ENCODE measurements around the gene INPP4B. TPM values are rescaled to one million over a fixed set of nuclear protein-coding genes. Genes with fewer than 3 reads are reported as not detected.

Gene INPP4B
- total RNA-seq, 1 experiment from 2014 or later, result 0.07 TPM

DNA sequence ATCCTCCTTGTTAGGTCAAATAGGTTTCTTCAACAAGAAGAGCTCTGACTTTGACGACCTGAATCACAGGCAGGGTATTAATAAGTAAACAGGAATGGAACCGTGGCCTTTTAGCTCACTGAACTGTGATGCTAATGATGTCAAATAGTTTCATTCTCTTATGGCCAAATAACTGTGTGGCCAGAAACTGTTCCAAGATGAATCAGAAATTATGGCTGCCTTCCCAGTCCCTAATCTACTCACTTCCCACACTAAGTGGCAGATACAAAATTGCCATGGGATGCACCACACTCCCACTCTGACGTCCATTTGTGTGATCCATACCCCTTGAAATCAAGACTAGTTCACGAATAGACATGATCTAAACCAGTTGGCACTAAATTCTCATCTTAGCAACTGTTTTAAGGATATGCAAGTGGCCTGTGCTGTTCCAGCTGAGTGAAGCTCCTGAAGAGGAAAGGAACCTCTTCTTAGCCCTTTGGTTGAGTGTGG lies 754.4 kb downstream of the INPP4B start:
- H3K23ac ChIP-seq (ENCODE audit: insufficient read length, low read depth, low read length), result no peak overlapping the region
- no peak overlapping the region for H2AFZ ChIP-seq (ENCODE audit: low read length)
- TF ChIP-seq, protein P1, sequence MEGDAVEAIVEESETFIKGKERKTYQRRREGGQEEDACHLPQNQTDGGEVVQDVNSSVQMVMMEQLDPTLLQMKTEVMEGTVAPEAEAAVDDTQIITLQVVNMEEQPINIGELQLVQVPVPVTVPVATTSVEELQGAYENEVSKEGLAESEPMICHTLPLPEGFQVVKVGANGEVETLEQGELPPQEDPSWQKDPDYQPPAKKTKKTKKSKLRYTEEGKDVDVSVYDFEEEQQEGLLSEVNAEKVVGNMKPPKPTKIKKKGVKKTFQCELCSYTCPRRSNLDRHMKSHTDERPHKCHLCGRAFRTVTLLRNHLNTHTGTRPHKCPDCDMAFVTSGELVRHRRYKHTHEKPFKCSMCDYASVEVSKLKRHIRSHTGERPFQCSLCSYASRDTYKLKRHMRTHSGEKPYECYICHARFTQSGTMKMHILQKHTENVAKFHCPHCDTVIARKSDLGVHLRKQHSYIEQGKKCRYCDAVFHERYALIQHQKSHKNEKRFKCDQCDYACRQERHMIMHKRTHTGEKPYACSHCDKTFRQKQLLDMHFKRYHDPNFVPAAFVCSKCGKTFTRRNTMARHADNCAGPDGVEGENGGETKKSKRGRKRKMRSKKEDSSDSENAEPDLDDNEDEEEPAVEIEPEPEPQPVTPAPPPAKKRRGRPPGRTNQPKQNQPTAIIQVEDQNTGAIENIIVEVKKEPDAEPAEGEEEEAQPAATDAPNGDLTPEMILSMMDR (conservative IDR thresholded peaks at IDR 0.05), result no peak
- no peaks in the 10 kb centered on the region for H3K79me2 ChIP-seq (ENCODE audit: insufficient read depth, low read length)
- no peaks in the 10 kb centered on the region for H3K23me2 ChIP-seq (ENCODE audit: insufficient read length, low read depth, low read length, poor library complexity, severe bottlenecking)
- no peak overlapping the region for H2BK20ac ChIP-seq (ENCODE audit: low read depth, low read length, poor library complexity, severe bottlenecking)
- H4K20me1 ChIP-seq (ENCODE audit: control insufficient read depth, insufficient read depth, insufficient read length), result no peaks in the 10 kb centered on the region
- no peak overlapping the region for H2BK5ac ChIP-seq (ENCODE audit: insufficient read length, low read length)
- no peak overlapping the region for H4K91ac ChIP-seq (ENCODE audit: insufficient read length, low read depth, low read length)
- H3K4me1 Mint-ChIP-seq, result no peaks in the 10 kb centered on the region
- no CpG with 5 or more reads among the region's 4 CpGs for WGBS (ENCODE audit: extremely low coverage, insufficient read length, low lambda C conversion rate)
- H3K9me3 ChIP-seq (ENCODE audit: control insufficient read depth, low read depth, low read length), result no peaks in the 10 kb centered on the region
- H3K36me3 Mint-ChIP-seq (ENCODE audit: insufficient read depth in 1 of 3, low read depth in 3 of 3), result no peaks in the 10 kb centered on the region
- no peaks in the 10 kb centered on the region for H3K27me3 ChIP-seq (ENCODE audit: insufficient read depth, low read length)
- H3T11ph ChIP-seq (ENCODE audit: low read length), result no peak overlapping the region
- no peak overlapping the region for H4K5ac ChIP-seq (ENCODE audit: insufficient read length, low read depth, low read length)
- H3K27ac ChIP-seq (ENCODE audit: insufficient read length, low read depth, low read length), result no peak overlapping the region
- peak overlapping the region in 1 of 3 experiments; percentile 40; a peak in 2 of 7 replicates for H3K27ac Mint-ChIP-seq
- H4K8ac ChIP-seq (replicated peaks; ENCODE audit: insufficient read length, low read depth, low read length), result no peak overlapping the region
- H3K4ac ChIP-seq (ENCODE audit: low read depth, low read length), result no peak overlapping the region
- DNase-seq, result no peak
- H3K4me2 ChIP-seq (ENCODE audit: insufficient read depth, insufficient read length, low read length), result no peak overlapping the region
- no peak overlapping the region for H2BK12ac ChIP-seq (ENCODE audit: insufficient read length, low read depth, low read length)
- no peaks in the 10 kb centered on the region for H3K79me1 ChIP-seq (ENCODE audit: insufficient read depth, low read depth, low read length, poor library complexity, severe bottlenecking)
- H3K9me3 Mint-ChIP-seq, result no peaks in the 10 kb centered on the region
- no peak overlapping the region for H3K14ac ChIP-seq (ENCODE audit: insufficient read depth, low read length)
- H3K18ac ChIP-seq (ENCODE audit: insufficient read length, low read depth, low read length), result no peak overlapping the region
- H3K27me3 Mint-ChIP-seq (ENCODE audit: low read depth), result no peaks in the 10 kb centered on the region
- no peak overlapping the region for H2BK120ac ChIP-seq (ENCODE audit: low read depth, low read length, poor library complexity, severe bottlenecking)
- no peak overlapping the region for H3K56ac ChIP-seq (ENCODE audit: insufficient read length, low read depth, low read length)
- no peak overlapping the region for H3K9ac ChIP-seq (ENCODE audit: extremely low read depth, insufficient read length, low read length)
- no peak overlapping the region for H2BK15ac ChIP-seq (ENCODE audit: low read depth, low read length)
- no peak overlapping the region for H2AK5ac ChIP-seq (ENCODE audit: insufficient read length, low read length)
- no peak overlapping the region for H3K4me3 Mint-ChIP-seq
- H3K4me1 ChIP-seq (ENCODE audit: insufficient read depth, low read length), result no peaks in the 10 kb centered on the region

All from H9 (cell line).